GM23338 (cell line): ENCODE measurements around the gene KIF24. TPM values are rescaled to one million over a fixed set of nuclear protein-coding genes. Genes with fewer than 3 reads are reported as not detected.
"Not testable (repeated sequence)": the region's sequence is repeated elsewhere in the genome, so short reads cannot be mapped to it uniquely, and the experiment has no call there.

Source experiments
- ATAC-seq: fragments of 200-7000 bp; cut with Tn5 transposase; 3 replicates; pipeline ENCODE4 v1.9.1; 2020
- DNase-seq: peaks from one replicate; pipeline ENCODE4 v3.0.0-alpha.2; 2015; ENCODE audit warnings: low spot score
- H2AFZ ChIP-seq: fragments of 200-600 bp; sonication (generic); 2 replicates; pipeline ENCODE4 v1.8.0; 2016; ENCODE audit warnings: antibody characterized with exemption, mild to moderate bottlenecking, moderate library complexity
- H3F3A ChIP-seq: fragments of 200-600 bp; sonication (generic); replicated peaks from 2 replicates; pipeline ENCODE4 v1.8.0; 2017; ENCODE audit warnings: antibody characterized with exemption, mixed run types, low read depth
- H3K27ac ChIP-seq: fragments of 200-600 bp; sonication (generic); 2 replicates; pipeline ENCODE4 v1.6.1; 2016; ENCODE audit warnings: low read depth
- H3K27me3 ChIP-seq: fragments of 200-600 bp; sonication (generic); 2 replicates; pipeline ENCODE4 v1.8.0; 2016; ENCODE audit warnings: mild to moderate bottlenecking, mixed run types, moderate library complexity; ENCODE audit not compliant: insufficient read depth
- H3K36me3 ChIP-seq: fragments of 200-600 bp; sonication (generic); 2 replicates; pipeline ENCODE4 v1.8.0; 2016; ENCODE audit warnings: mild to moderate bottlenecking; ENCODE audit not compliant: insufficient read depth
- H3K4me1 ChIP-seq: fragments of 200-600 bp; sonication (generic); 2 replicates; pipeline ENCODE4 v1.8.0; 2016; ENCODE audit warnings: mild to moderate bottlenecking, moderate library complexity; ENCODE audit not compliant: insufficient read depth
- H3K4me2 ChIP-seq: fragments of 200-600 bp; sonication (generic); 2 replicates; pipeline ENCODE4 v1.7.1; 2017; ENCODE audit warnings: mixed run types
- H3K4me3 ChIP-seq: fragments of 200-600 bp; sonication (generic); 2 replicates; pipeline ENCODE4 v1.6.1; 2016; ENCODE audit warnings: mixed run types
- H3K79me2 ChIP-seq: fragments of 200-600 bp; sonication (generic); replicated peaks from 2 replicates; pipeline ENCODE4 v1.8.0; 2017; ENCODE audit warnings: mild to moderate bottlenecking; ENCODE audit not compliant: insufficient read depth
- H3K9me2 ChIP-seq: fragments of 200-600 bp; sonication (generic); 2 replicates; pipeline ENCODE4 v1.8.0; 2017; ENCODE audit not compliant: insufficient read depth
- H4K20me1 ChIP-seq: fragments of 200-600 bp; sonication (generic); replicated peaks from 2 replicates; pipeline ENCODE4 v1.8.0; 2017; ENCODE audit warnings: mild to moderate bottlenecking; ENCODE audit not compliant: insufficient read depth
- H3K27ac Mint-ChIP-seq: 2 replicates; pipeline ENCODE4 v1.8.0; 2020; ENCODE audit warnings: inconsistent platforms, mild to moderate bottlenecking, moderate library complexity, mixed read lengths
- H3K27me3 Mint-ChIP-seq: 3 replicates; pipeline ENCODE4 v1.8.0; 2022; ENCODE audit warnings: low read depth, mild to moderate bottlenecking, moderate library complexity, mixed read lengths, inconsistent platforms; ENCODE audit not compliant: insufficient read depth, poor library complexity
- H3K36me3 Mint-ChIP-seq: 3 replicates; pipeline ENCODE4 v1.8.0; 2021; ENCODE audit warnings: low read depth, mild to moderate bottlenecking, inconsistent platforms, moderate library complexity, mixed read lengths
- H3K4me1 Mint-ChIP-seq: 3 replicates; pipeline ENCODE4 v1.8.0; 2020; ENCODE audit warnings: mild to moderate bottlenecking, inconsistent platforms, mixed read lengths
- H3K4me3 Mint-ChIP-seq: 3 replicates; pipeline ENCODE4 v1.8.0; 2021; ENCODE audit warnings: moderate library complexity, mild to moderate bottlenecking, inconsistent platforms, mixed read lengths
- H3K9me3 Mint-ChIP-seq: 3 replicates; pipeline ENCODE4 v1.8.0; 2020; ENCODE audit warnings: moderate library complexity, mild to moderate bottlenecking, inconsistent platforms, mixed read lengths
- CREB1 ChIP-seq: fragments of 250-450 bp; sonication (Bioruptor Pico); IDR thresholded peaks from 2 replicates; pipeline ENCODE4 v1.5.0; 2020; ENCODE audit warnings: low read depth, mild to moderate bottlenecking, moderate library complexity
- EZH2 ChIP-seq: fragments of 200-600 bp; sonication (generic); IDR thresholded peaks from one replicate; pipeline ENCODE4 v1.8.0; 2017; ENCODE audit warnings: antibody characterized with exemption, mild to moderate bottlenecking, low read depth; ENCODE audit not compliant: unreplicated experiment
- EZH2phosphoT487 ChIP-seq: fragments of 200-600 bp; sonication (generic); IDR thresholded peaks from one replicate; pipeline ENCODE4 v1.8.1; 2018; ENCODE audit warnings: antibody characterized with exemption; ENCODE audit not compliant: unreplicated experiment
- JUNB ChIP-seq: IDR thresholded peaks from one replicate; pipeline ENCODE4 v1.6.1; 2016; ENCODE audit warnings: antibody characterized with exemption; ENCODE audit not compliant: unreplicated experiment
- NANOG ChIP-seq: IDR thresholded peaks from 2 replicates; pipeline ENCODE4 v1.6.1; 2016; ENCODE audit warnings: antibody characterized with exemption, borderline replicate concordance
- POLR2AphosphoS5 ChIP-seq: IDR thresholded peaks from 2 replicates; pipeline ENCODE4 v1.6.1; 2016; ENCODE audit warnings: antibody characterized with exemption, low read depth
- STAT1 ChIP-seq: IDR thresholded peaks from one replicate; pipeline ENCODE4 v1.6.1; 2016; ENCODE audit warnings: antibody characterized with exemption; ENCODE audit not compliant: unreplicated experiment
- ZNF114 ChIP-seq: fragments of 250-450 bp; sonication (Bioruptor Pico); IDR thresholded peaks from 2 replicates; pipeline ENCODE4 v1.5.0; 2020; ENCODE audit warnings: mild to moderate bottlenecking, moderate library complexity
- ZNF331 ChIP-seq: fragments of 250-450 bp; sonication (Bioruptor Pico); IDR thresholded peaks from 2 replicates; pipeline ENCODE4 v1.5.0; 2020; ENCODE audit warnings: low read depth, mild to moderate bottlenecking, moderate library complexity
- ZNF462 ChIP-seq: fragments of 250-450 bp; sonication (Bioruptor Pico); IDR thresholded peaks from 2 replicates; pipeline ENCODE4 v1.5.0; 2020; ENCODE audit warnings: mild to moderate bottlenecking, moderate library complexity
- polyA plus RNA-seq: library from polyadenylated mRNA; unstranded; fragments of >200 nt; fragmentation: Nextera tagmentation; extraction: Ambion mirVana; gene quantifications from 2 replicates; pipeline ENCODE4 v1.2.1, GENCODE V29; 2016
- total RNA-seq: library from RNA; depleted of rRNA; stranded (reverse); fragments of >200 nt; shearing (Covaris generic); gene quantifications from 2 replicates; pipeline ENCODE4 v1.2.3, GENCODE V29; 2014

KIF24 gene
- total and polyA plus RNA-seq, 2 experiments from 2014 or later = 1.3 to 4.4 TPM

DNA sequence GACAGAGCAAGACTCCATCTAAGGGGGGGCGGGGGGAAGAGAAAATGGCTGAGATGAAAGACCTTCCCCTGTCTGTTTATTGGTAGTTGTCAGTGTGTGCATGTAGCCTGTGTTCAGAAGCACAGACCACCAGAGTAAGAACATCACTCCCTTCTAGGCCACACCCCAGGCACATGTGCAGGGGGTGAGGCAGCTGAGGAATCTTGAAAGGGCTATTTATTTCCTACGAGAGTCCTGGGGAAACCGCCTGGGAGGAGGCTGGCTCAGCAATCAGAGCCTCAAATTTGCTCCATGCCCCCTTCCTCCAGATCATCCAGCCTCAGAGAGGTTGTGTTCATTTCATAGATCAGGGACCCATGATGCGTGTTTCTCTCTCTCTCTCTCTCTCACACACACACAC lies 40.6 kb upstream of the KIF24 start (continued):
- TF ChIP-seq ZNF462 (CRISPR knock-in tag) (no peak), ZNF114 (CRISPR knock-in tag) (no peak), EZH2phosphoT487 (no peak), CREB1 (CRISPR knock-in tag) (no peak), STAT1 (no peak), NANOG (no peak), JUNB (no peak), ZNF331 (CRISPR knock-in tag) (no peak), POLR2AphosphoS5 (no peak), EZH2 (no peak)

- not testable (repeated sequence) for H4K20me1 ChIP-seq, H3K4me2 ChIP-seq, DNase-seq, H3K79me2 ChIP-seq, H3K27ac Mint-ChIP-seq, ATAC-seq, H3K27me3 ChIP-seq, H3K9me2 ChIP-seq, H3K27me3 Mint-ChIP-seq, H3K36me3 ChIP-seq, H2AFZ ChIP-seq, H3K4me3 ChIP-seq, H3F3A ChIP-seq, H3K27ac ChIP-seq, H3K4me3 Mint-ChIP-seq
- Mint-ChIP-seq H3K4me1 (peaks cover 11% of the 10 kb centered on the region), H3K36me3 (peaks cover 51% of the 10 kb centered on the region), H3K9me3 (peaks cover 22% of the 10 kb centered on the region)
- H3K4me1 ChIP-seq = peaks cover 11% of the 10 kb centered on the region
Observed at GRCh38 chr9:34368796-34369195, 39.7 kb upstream of the KIF24 start.

GRCh38 chr9:34367751-34368410 lies 38.8 kb upstream of the KIF24 start:
- H3K9me2 ChIP-seq, H3K27ac Mint-ChIP-seq, DNase-seq, H3K27me3 Mint-ChIP-seq, H3K4me3 ChIP-seq, H3K4me3 Mint-ChIP-seq, ATAC-seq, H4K20me1 ChIP-seq, H3K4me2 ChIP-seq, H3K27ac ChIP-seq, H2AFZ ChIP-seq, H3K27me3 ChIP-seq, H3F3A ChIP-seq, H3K79me2 ChIP-seq, H3K36me3 ChIP-seq: not testable (repeated sequence)
- peaks cover 20% of the 10 kb centered on the region for H3K4me1 Mint-ChIP-seq
- peaks cover 20% of the 10 kb centered on the region for H3K4me1 ChIP-seq
- peaks cover 22% of the 10 kb centered on the region for H3K9me3 Mint-ChIP-seq
- peaks cover 51% of the 10 kb centered on the region for H3K36me3 Mint-ChIP-seq
